ENCODE measurements around the gene INPP5A. TPM values are rescaled to one million over a fixed set of nuclear protein-coding genes. Genes with fewer than 3 reads are reported as not detected.

INPP5A gene
- total RNA-seq, 1 experiment from 2014 or later = 12.3 TPM

DNA sequence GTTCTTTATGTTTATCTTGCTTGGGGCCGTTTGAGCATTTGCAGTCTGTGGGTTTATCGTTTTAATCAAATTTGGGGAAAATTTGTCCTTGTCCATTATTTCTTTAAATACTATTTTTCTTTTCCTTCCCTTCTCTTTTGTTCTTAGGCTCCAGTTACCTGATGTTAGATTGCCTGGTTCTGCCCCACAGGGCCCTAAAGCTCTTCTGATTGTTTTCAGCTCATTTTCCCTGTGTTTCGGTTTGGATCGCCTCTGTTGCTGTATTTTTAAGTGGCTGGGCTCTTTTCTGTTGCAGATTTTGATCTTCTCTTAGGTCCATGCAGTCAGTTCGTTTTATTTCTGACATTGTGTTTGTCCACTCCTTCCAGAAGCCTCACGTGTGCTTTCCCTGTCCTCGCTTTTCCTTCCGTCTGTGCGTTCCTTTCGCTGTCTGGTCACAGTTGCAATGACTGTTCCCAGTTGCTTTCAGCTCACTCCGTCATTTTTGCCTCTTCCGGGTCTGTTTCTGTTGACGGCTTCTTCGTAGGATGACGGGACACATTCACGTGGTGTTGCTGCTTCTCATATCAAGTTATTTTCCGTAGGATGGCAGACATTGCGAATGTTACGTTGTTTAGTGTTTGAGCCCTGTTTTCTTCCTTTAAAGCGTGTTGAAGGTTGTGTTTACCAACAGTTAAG lies 111.4 kb downstream of the INPP5A start:
- Histone ChIP-seq H3K79me2 (ENCODE audit: insufficient read depth, low read length) (no peaks in the 10 kb centered on the region), H3K27me3 (ENCODE audit: insufficient read depth, low read length) (no peaks in the 10 kb centered on the region), H3K9me2 (ENCODE audit: insufficient read depth) (no peaks in the 10 kb centered on the region), H3K4me1 (ENCODE audit: control insufficient read depth in 1 of 2, insufficient read depth in 2 of 2, low read length in 2 of 2) (no peaks in the 10 kb centered on the region), H3K4me2 (ENCODE audit: low read length) (no peak overlapping the region), H4K20me1 (ENCODE audit: insufficient read depth) (no peaks in the 10 kb centered on the region), H2AFZ (ENCODE audit: low read depth, low read length, poor library complexity, severe bottlenecking) (no peak overlapping the region), H3K4me3 (replicated peaks in 1 of 2; ENCODE audit: low read depth in 1 of 2, low read length in 2 of 2) (no peak overlapping the region), H3K9ac (ENCODE audit: low read length) (no peak overlapping the region), H3K36me3 (ENCODE audit: control insufficient read depth in 1 of 2, insufficient read depth in 2 of 2, low read length in 2 of 2) (no peaks in the 10 kb centered on the region), H3K9me3 (ENCODE audit: control insufficient read depth in 1 of 2, insufficient read depth in 1 of 2, low read depth in 1 of 2, low read length in 2 of 2) (no peaks in the 10 kb centered on the region), H3K27ac (ENCODE audit: low read depth, low read length) (no peak overlapping the region)
- CTCF ChIA-PET = no interaction called here
- no TSS peak for BruUV-seq (replicated peaks)
- ATAC-seq = no peak
- POLR2A ChIA-PET = no interaction called here
- no peak for DNase-seq (ENCODE audit: low read depth, low spot score)
- no peak for TF ChIP-seq CBX3 (IDR thresholded peaks at IDR 0.05; ENCODE audit: low read depth)
- no peak for TF ChIP-seq YY1 (IDR thresholded peaks at IDR 0.05; ENCODE audit: extremely low read depth, insufficient replicate concordance, low read depth, low read length)
- no peak for TF ChIP-seq ELF1 (IDR thresholded peaks at IDR 0.05; ENCODE audit: borderline replicate concordance, low read depth)
- no peak for TF ChIP-seq EGR1 (IDR thresholded peaks at IDR 0.05; ENCODE audit: low read depth)
- TF ChIP-seq, protein P1, sequence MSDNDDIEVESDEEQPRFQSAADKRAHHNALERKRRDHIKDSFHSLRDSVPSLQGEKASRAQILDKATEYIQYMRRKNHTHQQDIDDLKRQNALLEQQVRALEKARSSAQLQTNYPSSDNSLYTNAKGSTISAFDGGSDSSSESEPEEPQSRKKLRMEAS (IDR thresholded peaks at IDR 0.05) = no peak
- TF ChIP-seq POLR2A (IDR thresholded peaks at IDR 0.05; ENCODE audit: borderline replicate concordance, extremely low read depth, insufficient read depth, insufficient read length) = no peak
- TF ChIP-seq ZFX (IDR thresholded peaks at IDR 0.05) = no peak
- TF ChIP-seq ZNF274 (IDR thresholded peaks at IDR 0.05; ENCODE audit: low read depth, low read length) = no peak
- no peak for TF ChIP-seq JUND (IDR thresholded peaks at IDR 0.05)
- TF ChIP-seq, protein P2, sequence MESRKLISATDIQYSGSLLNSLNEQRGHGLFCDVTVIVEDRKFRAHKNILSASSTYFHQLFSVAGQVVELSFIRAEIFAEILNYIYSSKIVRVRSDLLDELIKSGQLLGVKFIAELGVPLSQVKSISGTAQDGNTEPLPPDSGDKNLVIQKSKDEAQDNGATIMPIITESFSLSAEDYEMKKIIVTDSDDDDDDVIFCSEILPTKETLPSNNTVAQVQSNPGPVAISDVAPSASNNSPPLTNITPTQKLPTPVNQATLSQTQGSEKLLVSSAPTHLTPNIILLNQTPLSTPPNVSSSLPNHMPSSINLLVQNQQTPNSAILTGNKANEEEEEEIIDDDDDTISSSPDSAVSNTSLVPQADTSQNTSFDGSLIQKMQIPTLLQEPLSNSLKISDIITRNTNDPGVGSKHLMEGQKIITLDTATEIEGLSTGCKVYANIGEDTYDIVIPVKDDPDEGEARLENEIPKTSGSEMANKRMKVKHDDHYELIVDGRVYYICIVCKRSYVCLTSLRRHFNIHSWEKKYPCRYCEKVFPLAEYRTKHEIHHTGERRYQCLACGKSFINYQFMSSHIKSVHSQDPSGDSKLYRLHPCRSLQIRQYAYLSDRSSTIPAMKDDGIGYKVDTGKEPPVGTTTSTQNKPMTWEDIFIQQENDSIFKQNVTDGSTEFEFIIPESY (IDR thresholded peaks at IDR 0.05; ENCODE audit: extremely low read depth, insufficient replicate concordance, low read length) = no peak
- TF ChIP-seq SIN3A (IDR thresholded peaks at IDR 0.05; ENCODE audit: low read depth) = no peak
- no peak for TF ChIP-seq EZH2phosphoT487 (IDR thresholded peaks at IDR 0.05; ENCODE audit: borderline replicate concordance)
- TF ChIP-seq CTCF (IDR thresholded peaks at IDR 0.05 in 2 of 3, conservative IDR thresholded peaks at IDR 0.05 in 1 of 3; ENCODE audit: borderline replicate concordance in 1 of 3, insufficient read depth in 1 of 3, low read depth in 2 of 3, low read length in 2 of 3) = no peak
- TF ChIP-seq ATF3 (IDR thresholded peaks at IDR 0.05) = no peak
- no peak for TF ChIP-seq POLR2AphosphoS5 (IDR thresholded peaks at IDR 0.05; ENCODE audit: low read depth, low read length)
- TF ChIP-seq FOSL1 (IDR thresholded peaks at IDR 0.05; ENCODE audit: low read depth) = no peak
- TF ChIP-seq SRF (IDR thresholded peaks at IDR 0.05; ENCODE audit: low read depth) = no peak
- TF ChIP-seq, protein P3, sequence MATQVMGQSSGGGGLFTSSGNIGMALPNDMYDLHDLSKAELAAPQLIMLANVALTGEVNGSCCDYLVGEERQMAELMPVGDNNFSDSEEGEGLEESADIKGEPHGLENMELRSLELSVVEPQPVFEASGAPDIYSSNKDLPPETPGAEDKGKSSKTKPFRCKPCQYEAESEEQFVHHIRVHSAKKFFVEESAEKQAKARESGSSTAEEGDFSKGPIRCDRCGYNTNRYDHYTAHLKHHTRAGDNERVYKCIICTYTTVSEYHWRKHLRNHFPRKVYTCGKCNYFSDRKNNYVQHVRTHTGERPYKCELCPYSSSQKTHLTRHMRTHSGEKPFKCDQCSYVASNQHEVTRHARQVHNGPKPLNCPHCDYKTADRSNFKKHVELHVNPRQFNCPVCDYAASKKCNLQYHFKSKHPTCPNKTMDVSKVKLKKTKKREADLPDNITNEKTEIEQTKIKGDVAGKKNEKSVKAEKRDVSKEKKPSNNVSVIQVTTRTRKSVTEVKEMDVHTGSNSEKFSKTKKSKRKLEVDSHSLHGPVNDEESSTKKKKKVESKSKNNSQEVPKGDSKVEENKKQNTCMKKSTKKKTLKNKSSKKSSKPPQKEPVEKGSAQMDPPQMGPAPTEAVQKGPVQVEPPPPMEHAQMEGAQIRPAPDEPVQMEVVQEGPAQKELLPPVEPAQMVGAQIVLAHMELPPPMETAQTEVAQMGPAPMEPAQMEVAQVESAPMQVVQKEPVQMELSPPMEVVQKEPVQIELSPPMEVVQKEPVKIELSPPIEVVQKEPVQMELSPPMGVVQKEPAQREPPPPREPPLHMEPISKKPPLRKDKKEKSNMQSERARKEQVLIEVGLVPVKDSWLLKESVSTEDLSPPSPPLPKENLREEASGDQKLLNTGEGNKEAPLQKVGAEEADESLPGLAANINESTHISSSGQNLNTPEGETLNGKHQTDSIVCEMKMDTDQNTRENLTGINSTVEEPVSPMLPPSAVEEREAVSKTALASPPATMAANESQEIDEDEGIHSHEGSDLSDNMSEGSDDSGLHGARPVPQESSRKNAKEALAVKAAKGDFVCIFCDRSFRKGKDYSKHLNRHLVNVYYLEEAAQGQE (IDR thresholded peaks at IDR 0.05; ENCODE audit: low read depth) = no peak
- RAD21 ChIA-PET (ENCODE audit: low non-redundant PET in 1 of 2, low total read pairs in 2 of 2, uncharacterized antibody in 2 of 2, unreplicated experiment in 2 of 2) = no interaction called here
- intact Hi-C loops (cut with micrococcal nuclease) = no loop called here
